Measurements from ENCODE around the gene RNF223. TPM values are rescaled to one million over a fixed set of nuclear protein-coding genes. Genes with fewer than 3 reads are reported as not detected.

The RNF223 gene
- total RNA-seq, 1 donor from 2014 or later, result not detected

GRCh38 chr1:1072299-1072848, 1.7 kb downstream of the RNF223 start:
- no peak for TF ChIP-seq CTCF (conservative IDR thresholded peaks at IDR 0.05)
- peaks cover 21% of the 10 kb centered on the region for H3K27me3 Mint-ChIP-seq (ENCODE audit: low read depth)
- no peak overlapping the region for H3K4me3 Mint-ChIP-seq
- H3K36me3 Mint-ChIP-seq (ENCODE audit: low read depth), result no peaks in the 10 kb centered on the region
- H3K27ac Mint-ChIP-seq (ENCODE audit: unreplicated experiment), result no peak overlapping the region
- peaks cover 9% of the 10 kb centered on the region for H3K4me1 Mint-ChIP-seq
- H3K9me3 Mint-ChIP-seq, result no peaks in the 10 kb centered on the region
- no peak for DNase-seq (ENCODE audit: low read depth, low spot score)

- Mint-ChIP-seq H3K4me1 (peaks cover 9% of the 10 kb centered on the region), H3K27ac (ENCODE audit: unreplicated experiment) (no peak overlapping the region), H3K27me3 (ENCODE audit: low read depth) (peaks cover 24% of the 10 kb centered on the region), H3K4me3 (no peak overlapping the region), H3K9me3 (no peaks in the 10 kb centered on the region), H3K36me3 (ENCODE audit: low read depth) (no peaks in the 10 kb centered on the region)
- TF ChIP-seq CTCF (conservative IDR thresholded peaks at IDR 0.05), result no peak
- DNase-seq (ENCODE audit: low read depth, low spot score), result no peak
These were observed 2.4 kb downstream of the RNF223 start for GRCh38 chr1:1071486-1072298.

- H3K4me1 Mint-ChIP-seq, result peaks cover 9% of the 10 kb centered on the region
- no peaks in the 10 kb centered on the region for H3K9me3 Mint-ChIP-seq
- no peak for DNase-seq (ENCODE audit: low read depth, low spot score)
- TF ChIP-seq CTCF (conservative IDR thresholded peaks at IDR 0.05), result no peak
- H3K36me3 Mint-ChIP-seq (ENCODE audit: low read depth), result no peaks in the 10 kb centered on the region
- H3K27ac Mint-ChIP-seq (ENCODE audit: unreplicated experiment), result no peak overlapping the region
- H3K4me3 Mint-ChIP-seq, result peak overlapping the region; percentile 75
- peaks cover 37% of the 10 kb centered on the region for H3K27me3 Mint-ChIP-seq (ENCODE audit: low read depth)
These were observed 4.1 kb downstream of the RNF223 start for GRCh38 chr1:1069711-1070676.

GRCh38 chr1:1069056-1069710, 4.9 kb downstream of the RNF223 start:
- no peak for TF ChIP-seq CTCF (conservative IDR thresholded peaks at IDR 0.05)
- no peaks in the 10 kb centered on the region for H3K36me3 Mint-ChIP-seq (ENCODE audit: low read depth)
- peaks cover 31% of the 10 kb centered on the region for H3K27me3 Mint-ChIP-seq (ENCODE audit: low read depth)
- no peak overlapping the region for H3K27ac Mint-ChIP-seq (ENCODE audit: unreplicated experiment)
- H3K9me3 Mint-ChIP-seq, result no peaks in the 10 kb centered on the region
- DNase-seq (ENCODE audit: low read depth, low spot score), result peak; percentile 82
- H3K4me1 Mint-ChIP-seq, result peaks cover 6% of the 10 kb centered on the region
- H3K4me3 Mint-ChIP-seq, result no peak overlapping the region

- Mint-ChIP-seq H3K27me3 (ENCODE audit: low read depth) (peaks cover 33% of the 10 kb centered on the region), H3K27ac (ENCODE audit: unreplicated experiment) (no peak overlapping the region), H3K4me3 (no peak overlapping the region), H3K36me3 (ENCODE audit: low read depth) (no peaks in the 10 kb centered on the region), H3K4me1 (peaks cover 6% of the 10 kb centered on the region), H3K9me3 (no peaks in the 10 kb centered on the region)
- no peak for TF ChIP-seq CTCF (conservative IDR thresholded peaks at IDR 0.05)
- no peak for DNase-seq (ENCODE audit: low read depth, low spot score)
These were observed 5.5 kb downstream of the RNF223 start for GRCh38 chr1:1068517-1069055.

All from neural crest cell (in vitro differentiated cells).